H4 (cell line): Measurements from ENCODE around the gene NREP. TPM values are rescaled to one million over a fixed set of nuclear protein-coding genes. Genes with fewer than 3 reads are reported as not detected.
A peak's percentile ranks its signal among the peaks of the same experiment; 100 is the strongest.

Experiments used
- DNase-seq: peaks from one replicate; pipeline ENCODE4 v3.0.0-alpha.2; 2015; ENCODE audit warnings: low spot score
- total RNA-seq: library from RNA; depleted of rRNA; stranded (reverse); fragments of >200 nt; shearing (Covaris generic); gene quantifications from 2 replicates; pipeline ENCODE4 v1.2.3, GENCODE V29; 2014

Gene NREP
- total RNA-seq, 1 experiment from 2014 or later = 187 TPM

DNA sequence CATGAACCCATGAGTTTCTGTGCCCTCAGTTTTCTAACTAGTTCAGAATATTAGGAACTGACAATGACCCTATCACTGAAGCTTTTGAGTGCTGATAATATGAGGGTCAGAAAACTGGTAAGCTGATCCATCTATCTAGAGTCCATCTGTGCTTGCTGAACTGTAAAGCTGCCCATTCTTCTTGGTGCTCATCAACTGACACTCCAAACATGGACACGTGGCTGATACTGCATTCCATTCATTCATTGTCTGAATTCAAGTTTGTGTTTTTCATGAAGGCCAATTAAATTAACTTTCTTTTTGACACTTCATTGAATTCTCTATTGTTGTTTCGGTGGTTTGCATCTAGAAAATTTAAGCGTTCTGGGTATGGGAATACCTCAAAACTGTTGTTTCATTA is 17.6 kb downstream of the NREP start:
- no peak for DNase-seq

GRCh38 chr5:111738118-111738517 is 18.9 kb downstream of the NREP start:
- no peak for DNase-seq

GRCh38 chr5:111737716-111738115 is 19.3 kb downstream of the NREP start:
- DNase-seq = no peak

DNA sequence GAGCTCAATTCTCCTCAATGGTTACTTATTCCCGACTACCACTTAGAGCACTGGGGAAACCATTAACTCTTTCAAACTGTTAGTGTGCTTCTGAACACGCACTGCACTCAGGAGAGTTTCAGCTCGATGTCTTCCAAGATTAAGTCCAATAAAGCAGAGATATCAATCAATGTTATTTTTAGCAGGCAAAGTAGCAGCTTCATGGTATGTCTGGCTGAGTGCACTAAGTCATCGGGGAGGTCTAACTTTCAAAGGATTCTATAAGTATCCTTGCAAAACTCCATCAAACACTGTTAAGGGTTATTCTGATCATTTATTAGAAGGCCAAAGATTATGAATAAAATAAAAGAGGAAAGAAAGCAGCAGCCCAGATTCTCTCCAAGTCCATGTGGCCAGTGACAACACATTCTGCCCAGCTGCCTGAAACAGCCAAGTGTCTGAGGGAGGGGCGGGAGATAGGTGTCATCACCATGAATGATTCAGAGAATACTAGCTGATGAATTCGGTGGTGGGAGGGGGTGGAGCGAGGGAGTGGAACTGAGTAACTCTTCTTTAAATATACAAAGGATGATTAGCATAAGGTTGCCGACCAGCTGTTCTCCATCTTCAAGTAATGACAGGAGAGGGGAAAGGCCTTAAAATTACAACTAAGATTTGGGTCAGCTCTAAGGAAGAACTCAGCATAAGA is 21.3 kb downstream of the NREP start:
- peak; percentile 81 for DNase-seq

GRCh38 chr5:111734597-111734996 is 22.4 kb downstream of the NREP start:
- DNase-seq = no peak

DNA sequence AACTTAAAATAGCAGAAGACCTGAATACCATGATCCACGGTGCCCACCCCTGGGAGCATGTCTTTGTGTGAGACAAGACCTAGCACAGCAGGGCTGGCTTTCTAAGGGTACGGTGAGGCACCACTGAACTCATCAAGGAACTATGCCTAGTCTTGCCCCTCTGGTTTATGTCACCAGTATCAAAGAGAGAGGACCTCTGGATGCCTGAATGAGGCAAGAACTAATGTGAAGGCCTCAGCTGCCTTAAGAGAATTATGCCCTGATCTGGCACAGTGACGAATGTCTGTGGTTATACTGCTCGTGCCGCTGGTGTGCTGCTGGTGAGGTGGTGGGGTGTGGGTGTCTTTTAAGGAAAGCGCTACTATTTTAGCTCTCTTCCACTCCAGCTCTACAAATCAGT is 23.0 kb downstream of the NREP start:
- peak; percentile 89 for DNase-seq

DNA sequence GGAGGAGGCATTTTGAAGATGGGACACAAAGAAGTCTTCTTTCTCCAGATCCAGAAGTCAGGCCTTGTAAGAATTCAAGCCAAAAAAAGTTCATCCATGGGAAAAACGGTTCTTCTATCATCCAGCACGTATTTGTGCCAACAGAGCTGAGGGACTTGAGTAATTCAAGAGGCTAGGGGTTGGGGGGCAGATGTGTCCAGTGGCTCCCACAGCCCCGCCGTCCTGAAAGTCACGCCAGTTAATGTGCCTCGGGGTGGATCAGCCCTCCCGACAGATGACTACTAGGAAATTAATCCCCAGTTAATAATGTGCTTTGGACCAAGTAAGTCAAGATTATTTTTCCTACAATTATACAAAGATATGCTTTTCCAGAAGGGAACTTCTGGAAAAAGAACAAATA is 23.4 kb downstream of the NREP start:
- no peak for DNase-seq

DNA sequence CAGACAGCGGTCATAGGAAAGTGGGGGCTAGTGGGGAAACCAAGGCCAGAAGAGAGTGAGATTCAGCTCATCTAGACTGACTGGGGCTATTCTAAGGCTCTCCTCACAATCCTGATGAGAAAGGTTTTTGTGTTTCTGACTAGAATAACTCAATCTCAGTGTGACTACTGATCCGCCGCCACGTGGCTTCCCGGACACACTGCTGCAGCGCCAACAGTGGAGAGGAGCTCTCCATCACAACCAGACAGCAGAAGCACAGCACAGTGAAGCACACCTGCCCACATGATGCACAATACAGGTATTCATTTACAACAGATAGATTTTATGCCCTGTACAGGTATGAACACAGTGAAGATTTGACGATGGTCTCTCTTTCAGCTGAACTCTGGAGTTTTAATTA is 25.4 kb downstream of the NREP start:
- no peak for DNase-seq

DNA sequence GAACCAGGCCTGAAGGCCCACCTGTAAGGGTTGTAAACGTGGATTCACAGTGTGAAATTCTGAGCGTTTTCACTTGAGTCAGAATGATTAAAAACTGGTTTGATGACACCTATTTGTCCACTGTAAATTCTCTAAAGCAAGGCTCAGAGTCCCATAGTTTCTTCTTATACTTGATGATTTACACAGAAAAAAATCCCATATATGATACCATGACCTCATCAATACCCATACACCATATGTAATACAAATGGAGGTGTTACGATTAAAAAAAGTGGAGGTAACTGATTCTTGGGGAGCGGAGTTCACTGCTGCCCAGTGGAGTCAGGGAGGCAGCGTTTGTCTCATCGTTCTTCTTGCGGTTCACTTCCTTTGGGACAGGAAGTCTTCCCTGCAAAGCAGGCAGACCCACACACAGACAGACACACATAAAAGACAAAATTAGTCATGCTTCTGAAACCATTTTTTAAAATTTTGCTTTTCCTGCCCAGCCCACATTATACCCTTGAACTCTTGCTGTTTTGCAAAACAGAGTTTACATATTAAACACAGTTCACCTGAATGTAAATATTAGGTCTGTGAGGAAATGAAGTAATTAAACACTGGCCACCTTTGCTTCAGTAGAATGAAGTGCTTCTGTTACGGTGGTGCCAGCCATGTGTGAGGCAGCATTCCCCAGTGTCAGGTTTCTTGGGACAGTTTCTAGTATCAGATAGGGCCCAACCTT is 26.2 kb downstream of the NREP start:
- DNase-seq = no peak

DNA sequence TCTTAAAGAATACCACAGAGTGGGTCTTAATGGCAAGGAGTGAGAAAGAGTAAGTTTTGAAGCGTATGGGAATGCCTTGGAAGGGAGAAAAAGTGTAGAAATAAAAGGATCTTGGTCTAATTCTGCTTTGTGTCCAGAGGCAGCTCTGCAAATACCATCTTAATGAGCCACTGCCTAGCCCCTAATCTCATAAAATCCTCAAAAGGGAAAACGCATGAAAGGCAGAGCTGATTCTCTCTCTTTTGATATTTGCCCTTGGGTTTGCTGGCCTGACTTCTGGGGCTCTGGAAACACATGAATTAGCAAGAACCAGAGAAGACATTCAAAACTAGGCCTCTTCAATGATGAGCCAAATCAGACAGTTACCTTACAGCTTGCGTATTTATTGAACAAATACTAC is 28.1 kb downstream of the NREP start:
- no peak for DNase-seq

DNA sequence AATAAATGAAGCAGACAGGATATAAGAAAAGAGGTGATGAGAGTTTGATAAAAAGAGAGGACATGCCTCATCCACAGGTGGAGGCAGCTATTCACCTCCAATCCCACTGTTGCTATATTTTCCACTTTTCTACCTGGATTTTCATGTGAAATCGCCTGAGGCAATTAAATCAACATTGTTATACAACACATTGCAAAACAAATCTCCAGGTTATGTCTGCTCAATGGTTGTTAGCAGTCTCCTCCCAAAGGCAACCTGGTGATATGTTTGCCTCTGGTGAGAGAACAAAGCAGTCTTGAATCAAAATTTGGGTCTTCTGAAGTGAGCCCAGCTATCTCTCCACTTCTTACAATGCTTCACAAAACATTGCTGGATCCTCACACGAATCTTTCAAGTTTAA is 30.0 kb downstream of the NREP start:
- DNase-seq = no peak

- no peak for DNase-seq
Observed at GRCh38 chr5:111722140-111722539, 34.9 kb downstream of the NREP start.

- no peak for DNase-seq
Observed at GRCh38 chr5:111720333-111720890, 36.6 kb downstream of the NREP start.

GRCh38 chr5:111719773-111720172 is 37.2 kb downstream of the NREP start:
- DNase-seq = no peak

GRCh38 chr5:111716789-111717188 is 40.2 kb downstream of the NREP start:
- DNase-seq = peak; percentile 40

DNA sequence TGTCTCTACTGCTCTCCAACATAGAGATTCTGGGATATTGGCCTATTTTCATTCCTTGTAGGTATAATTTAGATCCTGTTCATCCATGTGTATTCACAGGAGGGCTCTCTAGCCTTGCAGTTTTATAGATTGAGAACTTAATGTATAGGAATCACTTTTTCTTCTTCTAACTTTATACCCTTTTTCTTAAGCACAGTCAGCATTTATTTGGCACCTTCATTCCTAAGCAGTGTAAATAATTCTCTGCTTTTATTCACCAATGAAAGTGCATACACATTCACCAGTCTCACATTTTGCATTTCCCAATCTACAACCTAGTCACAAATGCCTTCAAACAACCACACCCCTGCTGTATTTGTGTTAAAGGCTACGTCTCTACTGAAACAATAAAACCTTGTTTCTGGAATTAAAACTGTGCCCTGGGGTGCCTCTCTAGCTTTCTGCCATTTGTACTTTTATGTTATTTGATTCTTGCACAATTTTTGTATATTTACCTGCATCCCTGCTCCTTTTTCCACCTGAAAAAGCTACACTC is 49.3 kb downstream of the NREP start:
- DNase-seq = no peak

GRCh38 chr5:111706345-111706744 is 50.6 kb downstream of the NREP start:
- no peak for DNase-seq

GRCh38 chr5:111704452-111705085 is 52.4 kb downstream of the NREP start:
- DNase-seq = no peak

DNA sequence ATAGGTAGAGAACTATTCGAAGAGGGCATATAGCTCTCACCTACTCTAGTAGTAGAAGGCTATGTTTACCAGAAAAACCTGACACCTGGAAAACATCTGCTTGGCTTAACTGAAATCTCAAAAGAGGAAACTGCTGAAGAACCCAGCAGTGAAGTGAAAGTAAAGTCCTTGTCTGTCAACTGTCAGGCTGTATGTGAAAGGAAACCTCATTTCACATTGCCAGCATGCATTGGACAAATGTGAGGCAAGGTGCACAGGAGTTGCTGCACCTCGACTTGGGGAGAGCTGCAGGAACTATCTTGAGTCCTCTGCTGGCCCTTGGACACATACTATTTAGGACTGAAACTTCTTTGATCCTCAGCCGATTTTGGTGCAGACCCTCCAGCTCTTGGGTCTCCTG is 53.3 kb downstream of the NREP start:
- no peak for DNase-seq

DNA sequence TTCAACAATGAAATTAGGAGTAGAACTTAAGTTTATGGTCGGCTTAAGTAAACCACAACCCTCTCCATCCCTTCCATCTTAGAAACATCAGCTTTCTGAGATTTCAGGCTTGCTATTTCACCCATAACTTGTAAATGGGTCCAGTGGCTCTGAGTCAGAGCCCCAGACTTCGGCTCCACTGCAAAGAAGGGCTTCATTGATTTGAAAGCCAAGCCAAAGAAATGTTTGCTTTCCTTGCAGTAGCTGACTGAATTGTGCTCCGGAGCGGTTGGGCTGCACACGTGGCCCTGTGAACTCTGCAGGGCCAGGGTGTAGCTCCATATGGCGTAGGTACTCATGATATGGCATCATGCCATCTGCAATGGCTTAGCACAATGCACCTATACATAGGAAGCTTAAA is 57.0 kb downstream of the NREP start:
- no peak for DNase-seq

DNA sequence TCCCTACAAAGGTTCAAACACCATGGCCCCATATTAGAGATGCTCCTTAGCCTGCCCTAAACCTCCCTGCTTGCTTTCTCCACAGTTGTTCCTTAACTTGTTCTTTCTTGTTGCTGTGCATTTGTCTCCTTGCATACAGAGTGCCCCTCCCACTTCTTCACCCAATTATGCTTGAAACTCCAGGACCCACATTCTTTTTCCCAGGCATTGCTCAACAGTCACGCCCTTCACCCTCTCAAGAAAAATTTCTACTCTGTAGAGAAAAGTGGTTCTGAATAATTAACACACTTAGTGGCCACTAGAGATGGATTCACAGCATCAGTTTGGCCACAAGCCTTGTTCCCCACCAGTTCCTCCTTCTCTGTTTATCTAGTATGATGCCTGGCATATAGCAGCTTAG is 57.7 kb downstream of the NREP start:
- DNase-seq = no peak
